Fibroblast of skin of right biceps (primary cell): ENCODE results near the gene LATS2.

Source experiments
- DNase-seq: peaks from one replicate; pipeline ENCODE4 v3.0.0-alpha.2; 2013

Gene LATS2

GRCh38 chr13:21013682-21014038 lies 47.7 kb downstream of the LATS2 start:
- no peak for DNase-seq

GRCh38 chr13:21012841-21013681 lies 48.3 kb downstream of the LATS2 start:
- DNase-seq = no peak

- no peak for DNase-seq
Observed at GRCh38 chr13:21012211-21012610, 49.2 kb downstream of the LATS2 start.

GRCh38 chr13:21011378-21011777 lies 50.0 kb downstream of the LATS2 start:
- DNase-seq = peak; percentile 60

- DNase-seq = peak; percentile 35
Observed at GRCh38 chr13:21010621-21011020, 50.8 kb downstream of the LATS2 start.

- DNase-seq = no peak
Observed at GRCh38 chr13:21009036-21009435, 52.4 kb downstream of the LATS2 start.

- no peak for DNase-seq
Observed at GRCh38 chr13:21008026-21008425, 53.4 kb downstream of the LATS2 start.

- no peak for DNase-seq
Observed at GRCh38 chr13:21006141-21007005, 55.0 kb downstream of the LATS2 start.

- no peak for DNase-seq
Observed at GRCh38 chr13:21005193-21005592, 56.2 kb downstream of the LATS2 start.

GRCh38 chr13:21001471-21001870 lies 59.9 kb downstream of the LATS2 start:
- DNase-seq = no peak

GRCh38 chr13:21000647-21001046 lies 60.7 kb downstream of the LATS2 start:
- no peak for DNase-seq

GRCh38 chr13:20998649-20999415 lies 62.6 kb downstream of the LATS2 start:
- no peak for DNase-seq

- peak; percentile 98 for DNase-seq
Observed at GRCh38 chr13:20997301-20998161, 63.9 kb downstream of the LATS2 start.

GRCh38 chr13:20995245-20995838 lies 66.0 kb downstream of the LATS2 start:
- DNase-seq = no peak

GRCh38 chr13:20994441-20994821 lies 67.0 kb downstream of the LATS2 start:
- no peak for DNase-seq

- peak; percentile 89 for DNase-seq
Observed at GRCh38 chr13:20993661-20994440, 67.5 kb downstream of the LATS2 start.

- DNase-seq = no peak
Observed at GRCh38 chr13:20993211-20993610, 68.2 kb downstream of the LATS2 start.

GRCh38 chr13:20991741-20992520 lies 69.5 kb downstream of the LATS2 start:
- no peak for DNase-seq

GRCh38 chr13:20990910-20991525 lies 70.4 kb downstream of the LATS2 start:
- no peak for DNase-seq
